Astrocyte of the spinal cord (primary cell): Measurements from ENCODE around the gene MRPL30.
"Not testable (repeated sequence)": the region's sequence is repeated elsewhere in the genome, so short reads cannot be mapped to it uniquely, and the experiment has no call there.

Source experiments
- DNase-seq: peaks from one replicate; pipeline ENCODE4 v3.0.0; 2011; ENCODE audit warnings: low read depth, low spot score
- H3K4me3 ChIP-seq: 2 replicates; pipeline ENCODE4 v1.5.1; 2011; ENCODE audit warnings: low read depth, mild to moderate bottlenecking, low read length, moderate library complexity
- in situ Hi-C: cut with HindIII; loops from 2 replicates; pipeline ENCODE4 v1.10.0; 2017; ENCODE audit warnings: low sequenced_read_pairs
- TF ChIP-seq, protein P1 (sequence below): IDR thresholded peaks from 2 replicates; pipeline ENCODE4 v1.5.1; 2012; ENCODE audit warnings: low read depth, mild to moderate bottlenecking, low read length, inconsistent platforms

The MRPL30 gene

DNA sequence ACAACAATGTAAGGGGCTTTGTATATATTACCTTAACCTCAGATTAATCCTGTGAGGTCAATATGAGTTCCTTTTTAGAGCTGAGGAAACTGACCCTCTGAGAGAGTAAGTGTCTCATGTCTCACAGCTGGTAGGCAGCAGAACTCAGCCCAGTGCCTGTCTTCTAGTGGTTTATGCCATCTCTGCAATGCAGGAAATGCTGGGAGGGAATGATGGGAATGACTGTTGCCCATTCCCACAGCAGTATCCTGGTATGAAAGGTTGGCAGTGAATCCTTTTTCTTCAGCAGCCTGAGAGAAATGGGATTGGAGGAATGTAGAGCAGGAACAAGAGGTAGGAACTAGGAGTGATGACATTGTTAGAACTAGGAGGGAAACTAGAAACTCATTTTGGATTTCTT, 6.0 kb downstream of the MRPL30 start:
- TF ChIP-seq, protein P1, sequence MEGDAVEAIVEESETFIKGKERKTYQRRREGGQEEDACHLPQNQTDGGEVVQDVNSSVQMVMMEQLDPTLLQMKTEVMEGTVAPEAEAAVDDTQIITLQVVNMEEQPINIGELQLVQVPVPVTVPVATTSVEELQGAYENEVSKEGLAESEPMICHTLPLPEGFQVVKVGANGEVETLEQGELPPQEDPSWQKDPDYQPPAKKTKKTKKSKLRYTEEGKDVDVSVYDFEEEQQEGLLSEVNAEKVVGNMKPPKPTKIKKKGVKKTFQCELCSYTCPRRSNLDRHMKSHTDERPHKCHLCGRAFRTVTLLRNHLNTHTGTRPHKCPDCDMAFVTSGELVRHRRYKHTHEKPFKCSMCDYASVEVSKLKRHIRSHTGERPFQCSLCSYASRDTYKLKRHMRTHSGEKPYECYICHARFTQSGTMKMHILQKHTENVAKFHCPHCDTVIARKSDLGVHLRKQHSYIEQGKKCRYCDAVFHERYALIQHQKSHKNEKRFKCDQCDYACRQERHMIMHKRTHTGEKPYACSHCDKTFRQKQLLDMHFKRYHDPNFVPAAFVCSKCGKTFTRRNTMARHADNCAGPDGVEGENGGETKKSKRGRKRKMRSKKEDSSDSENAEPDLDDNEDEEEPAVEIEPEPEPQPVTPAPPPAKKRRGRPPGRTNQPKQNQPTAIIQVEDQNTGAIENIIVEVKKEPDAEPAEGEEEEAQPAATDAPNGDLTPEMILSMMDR: no peak
- no peak for DNase-seq
- no peak overlapping the region for H3K4me3 ChIP-seq
- in situ Hi-C loops: no loop called here

- TF ChIP-seq, protein P1: no peak
- no peak for DNase-seq
- no peak overlapping the region for H3K4me3 ChIP-seq
- in situ Hi-C loops: no loop called here
Observed at GRCh38 chr2:99188357-99188756, 7.4 kb downstream of the MRPL30 start.

- DNase-seq: no peak
- H3K4me3 ChIP-seq: no peak overlapping the region
- TF ChIP-seq, protein P1: peak; percentile 16
- in situ Hi-C loops: no loop called here
Observed at GRCh38 chr2:99190548-99190947, 9.6 kb downstream of the MRPL30 start.

DNA sequence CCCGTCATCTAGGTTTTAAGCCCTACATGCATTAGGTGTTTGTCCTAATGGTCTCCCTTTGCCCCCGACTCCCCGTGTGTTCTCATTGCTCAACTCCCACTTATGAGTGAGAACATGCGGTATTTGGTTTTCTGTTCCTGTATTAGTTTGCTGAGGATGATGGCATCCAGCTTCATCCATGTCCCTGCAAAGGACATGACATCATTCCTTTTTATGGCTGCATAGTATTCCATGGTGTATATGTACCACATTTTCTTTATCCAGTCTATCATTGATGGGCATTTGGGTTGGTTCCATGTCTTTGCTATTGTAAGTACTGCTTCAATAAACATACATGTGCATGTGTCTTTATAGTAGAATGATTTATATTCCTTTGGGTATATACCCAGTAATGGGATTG, 11.4 kb downstream of the MRPL30 start:
- in situ Hi-C loops, H3K4me3 ChIP-seq, DNase-seq: not testable (repeated sequence)

DNA sequence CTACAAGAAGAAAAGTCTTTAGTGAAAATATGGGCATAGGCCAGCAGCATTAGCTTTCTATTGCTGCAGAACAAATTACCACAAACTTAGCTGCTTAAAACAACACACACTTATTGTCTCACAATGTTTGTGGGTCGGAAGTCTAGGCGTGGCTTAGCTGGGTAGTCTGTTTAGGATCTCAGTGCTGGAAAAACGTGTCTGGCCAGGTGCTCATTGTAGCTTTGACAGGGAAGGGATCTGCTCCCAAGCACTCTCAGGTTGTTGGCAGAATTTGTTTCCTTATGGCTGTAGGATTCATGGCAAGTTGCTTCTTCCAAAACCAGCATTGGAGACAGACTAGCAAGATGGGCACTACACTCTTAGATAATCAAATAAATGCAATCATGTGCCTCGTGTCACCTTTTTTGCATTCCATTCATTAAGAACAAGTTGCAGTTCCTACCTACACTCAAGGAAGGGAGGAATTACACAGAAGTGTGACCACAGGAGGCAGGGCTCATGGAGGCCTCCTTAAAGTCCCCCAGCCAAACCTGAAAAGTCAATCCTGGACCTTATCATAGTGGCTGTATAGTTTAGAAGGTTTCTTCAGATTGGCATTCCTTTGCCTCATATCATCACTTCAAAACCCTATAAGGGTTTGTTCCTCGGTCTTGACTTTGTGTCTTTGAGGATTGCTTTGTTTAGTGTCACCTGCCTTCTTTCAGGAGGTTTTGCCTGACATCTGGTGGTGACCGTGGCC, 17.3 kb downstream of the MRPL30 start:
- in situ Hi-C loops: no loop called here
- H3K4me3 ChIP-seq: no peak overlapping the region
- TF ChIP-seq, protein P1: no peak
- DNase-seq: no peak

GRCh38 chr2:99200076-99200800, 19.3 kb downstream of the MRPL30 start:
- no peak overlapping the region for H3K4me3 ChIP-seq
- TF ChIP-seq, protein P1: no peak
- DNase-seq: no peak
- in situ Hi-C loops: no loop called here

DNA sequence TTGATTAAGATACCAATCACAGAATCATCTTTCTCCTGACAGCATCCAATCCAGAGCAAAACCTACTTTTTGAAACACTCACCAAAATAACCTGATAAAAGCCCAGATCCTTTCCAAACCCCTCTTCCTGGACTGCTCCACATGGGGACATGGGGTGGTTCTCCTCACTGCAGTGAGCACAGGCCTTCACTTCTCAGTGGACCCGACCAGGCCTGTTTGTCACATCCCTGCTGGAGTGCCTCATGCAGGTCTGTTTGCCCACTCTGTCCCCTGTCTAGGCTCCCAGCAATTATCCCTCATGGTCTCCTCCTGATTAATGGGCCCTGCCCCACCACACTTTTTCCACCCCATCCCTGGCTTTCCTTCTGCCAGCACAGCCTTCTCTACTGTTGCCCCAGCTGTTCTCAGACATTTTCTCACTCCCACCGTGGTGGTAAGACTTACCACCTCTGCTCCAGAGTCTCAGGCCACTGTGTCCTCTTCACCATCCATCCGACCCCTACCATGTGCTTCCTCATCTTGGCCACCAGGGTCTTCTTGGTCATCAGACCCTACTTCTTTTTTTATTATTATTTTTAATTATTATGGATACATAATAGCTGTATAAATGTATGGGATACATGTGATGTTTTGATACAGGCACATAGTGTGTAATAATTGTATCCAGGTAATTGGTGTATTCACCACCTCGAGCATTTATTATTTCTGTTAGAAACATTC, 21.1 kb downstream of the MRPL30 start:
- DNase-seq: no peak
- no peak overlapping the region for H3K4me3 ChIP-seq
- TF ChIP-seq, protein P1: peak; percentile 17
- in situ Hi-C loops: no loop called here
